ENCODE measurements around the gene TRIM52. TPM values are rescaled to one million over a fixed set of nuclear protein-coding genes. Genes with fewer than 3 reads are reported as not detected.

The TRIM52 gene
- total RNA-seq, 2 donors from 2014 or later = 11.4 to 13.1 TPM

- ATAC-seq (no peak), DNase-seq (no peak)
- intact Hi-C loops (cut with DNase I, micrococcal nuclease) = no loop called here
Measured at GRCh38 chr5:181236954-181237641, 23.8 kb downstream of the TRIM52 start.

- intact Hi-C loops (cut with DNase I, micrococcal nuclease) = no loop called here
- DNase-seq (no peak), ATAC-seq (no peak)
Measured at GRCh38 chr5:181236471-181236870, 24.5 kb downstream of the TRIM52 start.

- DNase-seq (no peak), ATAC-seq (no peak)
- intact Hi-C loops (cut with DNase I, micrococcal nuclease) = no loop called here
Measured at GRCh38 chr5:181235689-181236366, 25.1 kb downstream of the TRIM52 start.

DNA sequence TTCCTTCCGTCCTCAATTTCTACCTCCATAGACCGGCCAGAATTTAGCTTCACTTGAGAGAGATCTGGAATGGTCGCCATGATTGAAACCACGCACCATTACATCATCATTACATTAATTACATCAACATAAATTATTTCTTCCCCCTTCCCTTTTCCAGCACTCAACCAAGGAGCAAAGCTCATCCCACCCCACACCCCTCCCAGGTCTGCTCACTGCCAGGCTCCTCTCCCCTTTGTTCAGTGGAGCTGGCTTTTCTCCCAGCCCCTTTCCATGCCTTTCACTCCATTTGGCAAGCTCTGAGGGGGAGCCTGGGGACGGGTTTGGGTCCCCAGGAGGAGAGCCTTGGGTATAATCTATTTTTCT, 25.6 kb downstream of the TRIM52 start:
- ATAC-seq (peak; percentile 8), DNase-seq (no peak)
- intact Hi-C loops (cut with DNase I, micrococcal nuclease) = no loop called here

DNA sequence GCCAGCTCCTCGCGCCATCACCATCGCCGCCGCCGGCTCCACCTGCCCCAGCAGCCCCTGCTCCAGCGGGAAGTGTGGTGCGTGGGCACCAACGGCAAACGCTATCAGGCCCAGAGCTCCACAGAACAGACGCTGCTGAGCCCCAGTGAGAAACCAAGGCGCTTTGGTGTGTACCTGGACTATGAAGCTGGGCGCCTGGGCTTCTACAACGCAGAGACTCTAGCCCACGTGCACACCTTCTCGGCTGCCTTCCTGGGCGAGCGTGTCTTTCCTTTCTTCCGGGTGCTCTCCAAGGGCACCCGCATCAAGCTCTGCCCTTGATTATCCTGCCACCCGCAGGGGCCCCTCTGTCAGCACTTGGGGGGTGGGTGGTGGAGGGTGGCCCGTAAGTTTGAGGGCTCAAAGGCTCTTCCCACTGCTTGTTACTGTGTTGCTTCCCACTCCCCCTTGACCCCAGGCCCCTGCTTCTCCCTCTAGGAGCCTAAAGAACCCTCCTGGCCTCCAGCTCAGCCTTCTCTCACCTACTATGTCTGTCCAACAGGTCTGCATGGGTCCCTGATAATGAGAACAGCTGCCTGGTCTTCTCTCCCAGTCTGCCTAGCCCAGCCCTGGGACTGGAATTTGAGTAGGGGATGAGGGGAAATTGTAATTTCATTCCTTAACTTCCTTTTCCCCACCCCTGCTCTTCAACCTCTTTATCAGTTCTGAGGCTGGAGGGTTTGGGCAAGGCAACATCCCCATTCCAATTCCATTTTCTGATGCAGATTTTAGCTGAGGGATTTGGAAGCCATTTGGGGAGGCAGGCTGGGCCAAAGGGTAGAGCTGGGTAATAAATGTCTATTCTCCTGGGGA, 26.3 kb downstream of the TRIM52 start:
- ATAC-seq = peak; percentile 20
- DNase-seq = no peak

GRCh38 chr5:181233801-181234454, 27.0 kb downstream of the TRIM52 start:
- intact Hi-C loops (cut with DNase I, micrococcal nuclease) = no loop called here
- ATAC-seq (peak; percentile 18), DNase-seq (no peak)

More for the DNA sequence above, 26.3 kb downstream of the TRIM52 start:
- intact Hi-C loops (cut with DNase I, micrococcal nuclease) = no loop called here

DNA sequence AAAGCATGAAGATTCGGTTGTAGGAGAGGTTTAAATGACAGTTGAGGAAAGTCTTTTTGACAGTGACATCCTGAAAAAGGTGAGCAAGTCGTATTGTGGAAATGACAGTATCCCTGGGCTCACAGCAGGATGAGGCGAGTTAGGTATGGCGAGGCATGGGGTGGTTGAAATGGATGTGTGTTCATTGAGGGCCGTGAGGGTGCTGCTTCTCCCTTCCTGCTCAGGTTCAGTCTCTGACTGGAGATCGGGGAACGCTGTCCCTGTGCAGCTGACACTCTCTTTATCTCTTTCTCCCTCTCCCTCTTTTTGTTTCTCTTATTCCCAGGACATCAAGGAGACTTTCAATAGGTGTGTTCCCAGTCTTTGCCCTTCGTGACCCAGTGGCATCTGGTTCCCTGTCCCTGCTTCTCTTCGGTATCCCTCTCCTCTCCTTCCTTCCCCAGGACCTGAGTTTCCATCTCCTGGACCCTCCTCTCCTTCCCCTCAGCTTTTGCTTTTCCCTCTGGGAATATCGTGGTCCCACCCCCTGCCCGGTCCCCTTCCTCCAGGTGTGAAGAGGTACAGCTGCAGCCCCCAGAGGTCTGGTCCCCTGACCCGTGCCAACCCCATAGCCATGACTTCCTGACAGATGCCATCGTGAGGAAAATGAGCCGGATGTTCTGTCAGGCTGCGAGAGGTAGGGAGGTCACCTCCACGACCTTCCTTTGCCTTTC, 27.7 kb downstream of the TRIM52 start:
- ATAC-seq = no peak
- no peak for DNase-seq
- intact Hi-C loops (cut with DNase I, micrococcal nuclease) = no loop called here

DNA sequence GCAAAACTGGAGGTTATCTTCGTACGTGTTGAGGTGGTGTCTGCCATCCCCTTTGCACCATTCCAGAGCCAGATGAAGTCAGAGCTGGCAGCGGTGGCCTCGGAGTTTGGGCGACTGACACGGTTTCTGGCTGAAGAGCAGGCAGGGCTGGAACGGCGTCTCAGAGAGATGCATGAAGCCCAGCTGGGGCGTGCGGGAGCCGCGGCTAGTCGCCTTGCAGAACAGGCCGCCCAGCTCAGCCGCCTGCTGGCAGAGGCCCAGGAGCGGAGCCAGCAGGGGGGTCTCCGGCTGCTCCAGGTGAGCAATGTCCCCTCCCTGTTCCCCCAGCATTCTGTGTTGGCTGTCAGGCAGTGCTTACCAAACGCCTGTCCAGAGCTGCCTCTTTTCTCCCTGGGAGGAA, 28.4 kb downstream of the TRIM52 start:
- ATAC-seq (no peak), DNase-seq (no peak)
- intact Hi-C loops (cut with DNase I, micrococcal nuclease) = no loop called here

DNA sequence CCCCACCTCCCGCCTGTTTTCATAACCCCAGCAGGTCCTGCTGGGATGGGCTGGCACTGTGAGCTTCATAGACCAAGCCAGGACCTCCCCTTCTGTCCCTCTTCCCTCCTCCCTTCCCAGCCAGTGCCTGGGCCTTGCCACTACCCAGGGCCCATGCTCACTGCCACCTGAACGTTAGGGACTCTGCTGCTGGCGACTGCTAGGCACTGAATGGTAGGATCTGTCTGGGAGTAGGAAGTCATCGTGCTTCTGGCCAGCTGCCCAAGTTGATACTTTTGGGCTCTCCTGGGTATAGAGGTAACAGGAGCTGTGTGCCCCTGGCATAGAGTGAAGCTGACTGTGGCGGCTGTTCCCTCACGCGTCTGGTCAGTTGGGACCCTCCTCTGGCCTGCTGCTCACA, 29.5 kb downstream of the TRIM52 start:
- intact Hi-C loops (cut with DNase I, micrococcal nuclease) = no loop called here
- ATAC-seq (no peak), DNase-seq (no peak)

DNA sequence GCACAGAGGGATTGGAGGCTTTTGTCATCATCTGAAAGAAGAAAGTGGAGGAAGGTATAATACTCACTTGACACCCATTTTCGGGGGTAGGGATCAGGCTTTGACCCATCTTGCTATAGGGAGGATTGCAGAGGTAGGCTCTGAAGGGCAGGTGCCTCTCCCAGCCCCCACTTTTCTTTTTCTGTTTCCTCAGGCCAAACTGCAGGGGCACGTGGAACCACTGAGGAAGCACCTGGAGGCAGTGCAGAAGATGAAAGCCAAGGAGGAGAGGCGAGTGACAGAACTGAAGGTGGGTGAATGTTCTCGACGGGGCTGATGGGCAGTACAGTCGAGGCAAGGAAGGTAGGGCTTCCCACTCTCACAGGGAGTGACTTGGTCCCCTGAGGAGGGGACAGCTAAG, 30.4 kb downstream of the TRIM52 start:
- ATAC-seq (no peak), DNase-seq (no peak)
- intact Hi-C loops (cut with DNase I, micrococcal nuclease) = no loop called here

DNA sequence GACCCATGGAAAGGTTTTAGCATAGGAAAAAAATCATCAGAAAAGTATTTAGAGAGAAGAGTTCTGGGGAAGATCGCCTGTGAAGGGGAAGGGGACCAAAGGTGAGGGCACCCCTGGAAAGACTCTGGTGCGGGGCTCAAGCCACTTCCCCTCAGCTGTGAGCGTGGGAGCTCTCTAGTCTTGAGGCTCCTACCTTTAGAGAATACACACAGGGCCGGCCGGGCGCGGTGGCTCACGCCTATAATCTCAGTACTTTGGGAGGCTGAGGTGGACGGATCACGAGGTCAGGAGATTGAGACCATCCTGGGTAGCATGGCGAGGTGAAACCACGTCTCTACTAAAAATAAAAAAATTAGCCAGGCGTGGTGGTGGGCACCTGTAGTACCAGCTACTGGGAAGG, 30.9 kb downstream of the TRIM52 start:
- DNase-seq (no peak), ATAC-seq (no peak)
- intact Hi-C loops (cut with DNase I, micrococcal nuclease) = no loop called here

- DNase-seq = peak in 1 of 2 donors; percentile 48
- no peak for ATAC-seq
- intact Hi-C loops (cut with DNase I, micrococcal nuclease) = no loop called here
Measured at GRCh38 chr5:181224390-181225229, 36.3 kb downstream of the TRIM52 start.

- DNase-seq = peak; percentile 73
- intact Hi-C loops (cut with DNase I, micrococcal nuclease) = no loop called here
- ATAC-seq = peak; percentile 2
Measured at GRCh38 chr5:181223729-181224389, 37.1 kb downstream of the TRIM52 start.

DNA sequence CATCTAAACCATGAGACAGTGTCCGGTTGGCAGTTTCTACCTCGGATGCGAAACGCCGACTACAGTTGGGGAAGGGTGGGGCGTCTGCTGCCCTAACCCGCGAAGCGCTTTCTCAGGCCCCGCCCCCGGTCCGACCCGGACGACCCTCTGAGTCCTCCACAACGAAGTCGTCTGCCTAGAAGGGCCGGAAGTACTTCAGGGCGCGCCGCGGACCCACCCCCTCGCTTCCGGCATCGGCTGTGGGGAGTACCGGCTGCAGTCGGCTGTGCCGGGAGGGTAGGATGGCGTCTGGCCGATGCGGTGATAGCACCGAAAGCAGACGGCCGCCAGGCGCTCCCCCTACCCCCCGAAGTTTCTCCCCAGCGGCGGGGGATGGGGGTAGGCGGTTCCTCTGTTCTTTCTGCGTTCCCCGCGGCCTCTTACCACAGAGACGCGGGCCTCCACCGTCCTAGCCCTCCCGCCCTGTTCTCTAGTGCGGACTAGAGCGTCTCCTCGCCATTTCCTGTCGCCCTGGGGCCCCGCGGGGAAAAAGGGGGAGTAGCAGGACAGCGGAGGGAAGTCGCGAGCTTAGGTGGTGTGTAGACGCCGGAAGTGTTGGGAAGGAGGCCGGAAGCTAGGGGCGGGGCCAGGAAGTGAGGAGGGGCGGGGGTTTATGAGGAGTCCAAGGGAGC, 37.8 kb downstream of the TRIM52 start, which contains the start of gene TRIM41:
TRIM41 (plus strand) TSS at position 224 of the 671 bp plus-strand sequence. CDS start 719 bp downstream, outside the sequence.
- peak; percentile 99 to 100 for DNase-seq
- intact Hi-C loops (cut with DNase I, micrococcal nuclease) = no loop called here
- peak; percentile 80 for ATAC-seq

DNA sequence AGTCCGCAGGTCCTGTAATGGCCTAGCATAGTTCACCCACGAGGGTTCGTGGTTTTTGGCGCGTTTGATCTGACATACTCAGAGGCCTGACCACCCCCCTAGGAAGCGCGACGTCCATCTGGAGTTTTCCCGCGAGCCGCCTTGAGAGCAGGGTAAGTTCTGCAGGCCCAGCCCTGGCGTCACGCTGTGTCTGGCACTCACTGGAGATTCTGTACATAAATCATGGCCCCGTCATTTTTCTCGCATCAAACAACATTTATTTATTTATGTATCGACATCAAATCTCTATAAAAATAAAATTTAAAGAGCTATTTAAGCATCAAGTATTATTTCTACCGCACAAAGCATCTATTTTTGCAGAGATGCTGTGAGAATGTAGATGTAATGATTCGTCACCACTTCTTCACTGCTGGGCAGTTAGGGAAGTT, 38.3 kb downstream of the TRIM52 start:
- ATAC-seq (peak; percentile 8), DNase-seq (no peak)
- intact Hi-C loops (cut with DNase I, micrococcal nuclease) = no loop called here

- intact Hi-C loops (cut with DNase I, micrococcal nuclease) = no loop called here
Measured at GRCh38 chr5:181221792-181222629, 38.9 kb downstream of the TRIM52 start.

More at GRCh38 chr5:181221792-181222629, 38.9 kb downstream of the TRIM52 start:
- peak; percentile 89 to 94 for DNase-seq
- peak; percentile 56 for ATAC-seq
